Hepatocyte (in vitro differentiated cells): Measurements from ENCODE around the gene ROR1. TPM values are rescaled to one million over a fixed set of nuclear protein-coding genes. Genes with fewer than 3 reads are reported as not detected.

ENCODE experiments used
- DNase-seq: peaks from one replicate; pipeline ENCODE4 v3.0.0-alpha.2; 2016; ENCODE audit warnings: low spot score
- H2AFZ ChIP-seq: fragments of 200-600 bp; sonication (generic); 2 replicates; pipeline ENCODE4 v1.6.0; 2016; ENCODE audit warnings: antibody characterized with exemption, mild to moderate bottlenecking
- H3K27ac ChIP-seq: fragments of 200-600 bp; sonication (generic); 2 replicates; pipeline ENCODE4 v1.5.1; 2016; ENCODE audit warnings: mild to moderate bottlenecking
- H3K27me3 ChIP-seq: fragments of 200-600 bp; sonication (generic); 2 replicates; pipeline ENCODE4 v1.6.1; 2016
- H3K36me3 ChIP-seq: fragments of 200-600 bp; sonication (generic); replicated peaks from 2 replicates; pipeline ENCODE4 v1.5.1; 2016; ENCODE audit warnings: low read depth; ENCODE audit not compliant: insufficient read depth
- H3K4me1 ChIP-seq: fragments of 200-600 bp; sonication (generic); 2 replicates; pipeline ENCODE4 v1.5.1; 2016; ENCODE audit warnings: mild to moderate bottlenecking, moderate library complexity; ENCODE audit not compliant: insufficient read depth
- H3K4me2 ChIP-seq: fragments of 200-600 bp; sonication (generic); 2 replicates; pipeline ENCODE4 v1.6.0; 2016
- H3K4me3 ChIP-seq: fragments of 200-600 bp; sonication (generic); 2 replicates; pipeline ENCODE4 v1.5.1; 2016; ENCODE audit warnings: mild to moderate bottlenecking
- H3K79me2 ChIP-seq: fragments of 200-600 bp; sonication (generic); 2 replicates; pipeline ENCODE4 v1.6.0; 2017; ENCODE audit warnings: mild to moderate bottlenecking
- H3K9me2 ChIP-seq: fragments of 200-600 bp; sonication (generic); replicated peaks from 2 replicates; pipeline ENCODE4 v1.6.0; 2017; ENCODE audit warnings: mild to moderate bottlenecking; ENCODE audit not compliant: insufficient read depth
- H3K9me3 ChIP-seq: fragments of 200-600 bp; sonication (generic); 2 replicates; pipeline ENCODE4 v1.5.1; 2016; ENCODE audit warnings: low read depth, mild to moderate bottlenecking
- H4K20me1 ChIP-seq: fragments of 200-600 bp; sonication (generic); 2 replicates; pipeline ENCODE4 v1.6.0; 2016; ENCODE audit warnings: mild to moderate bottlenecking; ENCODE audit not compliant: insufficient read depth, poor library complexity, severe bottlenecking
- EZH2 ChIP-seq: fragments of 200-600 bp; sonication (generic); IDR thresholded peaks from 2 replicates; pipeline ENCODE4 v1.6.1; 2016; ENCODE audit warnings: antibody characterized with exemption, mild to moderate bottlenecking, borderline replicate concordance
- EZH2phosphoT487 ChIP-seq: fragments of 200-600 bp; sonication (generic); IDR thresholded peaks from one replicate; pipeline ENCODE4 v1.6.1; 2018; ENCODE audit warnings: antibody characterized with exemption, mild to moderate bottlenecking, low read depth, moderate library complexity; ENCODE audit not compliant: unreplicated experiment, severe bottlenecking
- WGBS: methylation state at CpG from one replicate; pipeline ENCODE4 v1.1.6; 2016; ENCODE audit warnings: low lambda C conversion rate; ENCODE audit errors: missing lambda C conversion rate; 5-methylcytosine and 5-hydroxymethylcytosine counted together
- polyA plus RNA-seq: library from polyadenylated mRNA; unstranded; fragments of >200 nt; fragmentation: Nextera tagmentation; extraction: Ambion mirVana; gene quantifications from 2 replicates; pipeline ENCODE4 v1.2.1, GENCODE V29; 2016
- total RNA-seq: library from RNA; depleted of rRNA; stranded (reverse); fragments of >200 nt; gene quantifications from 2 replicates; pipeline ENCODE4 v1.2.3, GENCODE V29; 2014
- TF ChIP-seq, protein P1 (sequence below): fragments of 200-600 bp; sonication (generic); IDR thresholded peaks from 2 replicates; pipeline ENCODE4 v1.5.1; 2016; ENCODE audit warnings: antibody characterized with exemption, mild to moderate bottlenecking; ENCODE audit not compliant: poor library complexity

ROR1 gene
- total and polyA plus RNA-seq, 2 experiments from 2014 or later = 16.4 to 27.7 TPM

DNA sequence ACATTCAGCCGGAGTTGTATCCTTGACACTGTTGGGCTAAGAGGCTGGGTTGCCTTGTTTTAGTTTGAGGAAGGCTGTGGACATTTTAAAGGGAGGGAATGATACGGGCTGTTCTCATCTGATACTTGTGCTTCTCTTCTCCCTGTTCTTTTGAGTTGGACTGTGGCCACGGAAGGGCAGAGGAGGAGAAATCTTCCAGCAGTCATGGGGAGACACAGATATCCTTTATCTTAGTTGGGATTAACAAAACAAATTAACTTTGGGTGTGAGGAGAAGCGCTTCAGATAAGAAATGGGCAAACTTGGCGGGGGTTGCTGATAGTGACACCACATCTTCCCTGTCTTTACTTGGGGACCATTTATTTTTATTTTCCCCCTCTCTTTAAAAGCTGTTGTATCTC, 138.8 kb downstream of the ROR1 start:
- Histone ChIP-seq H3K27me3 (no peaks in the 10 kb centered on the region), H2AFZ (no peak overlapping the region), H3K9me3 (no peaks in the 10 kb centered on the region), H3K9me2 (no peaks in the 10 kb centered on the region), H4K20me1 (no peaks in the 10 kb centered on the region), H3K79me2 (peaks cover 38% of the 10 kb centered on the region), H3K4me1 (peaks cover 43% of the 10 kb centered on the region), H3K4me3 (no peak overlapping the region), H3K36me3 (no peaks in the 10 kb centered on the region), H3K27ac (no peak overlapping the region), H3K4me2 (peak overlapping the region; percentile 30)
- TF ChIP-seq, protein P1, sequence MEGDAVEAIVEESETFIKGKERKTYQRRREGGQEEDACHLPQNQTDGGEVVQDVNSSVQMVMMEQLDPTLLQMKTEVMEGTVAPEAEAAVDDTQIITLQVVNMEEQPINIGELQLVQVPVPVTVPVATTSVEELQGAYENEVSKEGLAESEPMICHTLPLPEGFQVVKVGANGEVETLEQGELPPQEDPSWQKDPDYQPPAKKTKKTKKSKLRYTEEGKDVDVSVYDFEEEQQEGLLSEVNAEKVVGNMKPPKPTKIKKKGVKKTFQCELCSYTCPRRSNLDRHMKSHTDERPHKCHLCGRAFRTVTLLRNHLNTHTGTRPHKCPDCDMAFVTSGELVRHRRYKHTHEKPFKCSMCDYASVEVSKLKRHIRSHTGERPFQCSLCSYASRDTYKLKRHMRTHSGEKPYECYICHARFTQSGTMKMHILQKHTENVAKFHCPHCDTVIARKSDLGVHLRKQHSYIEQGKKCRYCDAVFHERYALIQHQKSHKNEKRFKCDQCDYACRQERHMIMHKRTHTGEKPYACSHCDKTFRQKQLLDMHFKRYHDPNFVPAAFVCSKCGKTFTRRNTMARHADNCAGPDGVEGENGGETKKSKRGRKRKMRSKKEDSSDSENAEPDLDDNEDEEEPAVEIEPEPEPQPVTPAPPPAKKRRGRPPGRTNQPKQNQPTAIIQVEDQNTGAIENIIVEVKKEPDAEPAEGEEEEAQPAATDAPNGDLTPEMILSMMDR = no peak
- TF ChIP-seq EZH2 = no peak
- TF ChIP-seq EZH2phosphoT487 = no peak
- 32% methylated on average over 5 of the region's 5 CpGs for WGBS
- no peak for DNase-seq

DNA sequence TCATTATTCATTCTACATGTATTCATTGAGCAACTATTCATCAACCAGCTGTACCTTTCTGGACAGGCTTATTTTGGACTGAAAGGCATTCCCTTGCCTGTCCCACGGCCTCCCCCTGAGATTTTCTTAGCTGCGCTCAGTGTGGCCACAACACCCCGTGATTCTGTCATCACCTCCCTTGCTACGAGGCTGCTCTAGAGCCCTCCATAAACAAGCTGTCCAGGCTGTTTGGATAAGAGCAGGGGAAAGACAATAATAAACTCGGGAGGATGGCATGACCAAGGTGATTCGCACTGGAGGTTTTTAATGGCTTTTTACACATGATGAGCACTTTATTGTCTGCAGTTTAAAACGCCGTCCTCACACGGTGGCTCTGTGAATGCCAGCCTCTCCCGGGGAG, 139.7 kb downstream of the ROR1 start:
- H4K20me1 ChIP-seq = no peaks in the 10 kb centered on the region
- WGBS = 27% methylated on average over 10 of the region's 10 CpGs
- TF ChIP-seq EZH2phosphoT487 = no peak
- TF ChIP-seq, protein P1 = no peak
- no peak for TF ChIP-seq EZH2

DNA sequence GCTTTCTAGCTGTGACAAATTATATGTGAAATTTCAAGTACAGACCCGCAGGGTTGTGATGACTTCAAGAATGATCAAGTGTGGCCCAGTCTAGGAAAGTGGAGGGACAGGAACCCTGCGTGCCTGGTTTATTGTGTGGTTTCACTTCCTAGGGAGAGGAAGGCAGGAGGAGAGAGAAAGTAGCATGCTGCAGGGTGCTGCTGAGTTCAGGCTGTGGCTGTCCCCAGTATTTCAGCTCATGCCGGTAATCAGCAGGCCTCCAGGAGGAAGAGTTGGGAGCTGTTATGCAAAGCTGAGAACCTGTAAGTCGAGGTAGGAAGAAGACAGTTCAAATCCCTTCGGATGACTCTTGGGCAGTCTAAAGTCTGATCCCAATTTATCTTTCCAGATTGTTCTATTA, 140.4 kb downstream of the ROR1 start:
- Histone ChIP-seq H3K4me2 (peak overlapping the region; percentile 30), H3K4me1 (peaks cover 51% of the 10 kb centered on the region), H3K79me2 (peaks cover 36% of the 10 kb centered on the region), H2AFZ (no peak overlapping the region), H3K9me3 (no peaks in the 10 kb centered on the region), H3K4me3 (no peak overlapping the region), H4K20me1 (no peaks in the 10 kb centered on the region), H3K36me3 (no peaks in the 10 kb centered on the region), H3K9me2 (no peaks in the 10 kb centered on the region), H3K27ac (no peak overlapping the region), H3K27me3 (no peaks in the 10 kb centered on the region)
- DNase-seq = no peak
- TF ChIP-seq EZH2 (no peak), EZH2phosphoT487 (no peak)
- WGBS = 58% methylated on average over 5 of the region's 5 CpGs

More for the DNA sequence above, 139.7 kb downstream of the ROR1 start:
- DNase-seq = no peak
- no peaks in the 10 kb centered on the region for H3K9me3 ChIP-seq
- H3K27me3 ChIP-seq = no peaks in the 10 kb centered on the region
- no peaks in the 10 kb centered on the region for H3K36me3 ChIP-seq
- H3K27ac ChIP-seq = no peak overlapping the region
- no peaks in the 10 kb centered on the region for H3K9me2 ChIP-seq
- H2AFZ ChIP-seq = no peak overlapping the region
- peak overlapping the region; percentile 30 for H3K4me2 ChIP-seq
- H3K4me3 ChIP-seq = no peak overlapping the region
- H3K4me1 ChIP-seq = peaks cover 45% of the 10 kb centered on the region
- peaks cover 36% of the 10 kb centered on the region for H3K79me2 ChIP-seq

DNA sequence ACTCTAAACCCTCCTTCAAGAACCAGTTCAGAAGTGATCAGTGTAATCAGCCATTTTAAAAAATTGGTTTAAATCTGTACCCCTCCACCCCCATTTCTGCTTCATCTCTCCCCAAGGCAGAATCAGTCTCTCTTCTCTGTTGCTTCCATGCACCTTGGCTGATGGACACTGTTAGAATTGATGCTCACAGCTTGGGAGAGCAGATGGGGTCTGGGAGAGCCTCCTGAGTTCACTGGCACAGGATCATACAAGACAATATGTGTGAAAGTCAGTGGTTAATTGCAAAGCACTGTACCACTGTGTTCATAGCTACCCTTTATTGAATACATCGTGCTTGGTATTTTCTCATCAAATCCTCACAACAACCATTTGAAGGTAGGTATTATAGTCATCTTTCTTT, 140.9 kb downstream of the ROR1 start:
- TF ChIP-seq, protein P1 = no peak
- TF ChIP-seq EZH2phosphoT487 (no peak), EZH2 (no peak)
- no peaks in the 10 kb centered on the region for H3K27me3 ChIP-seq
- H3K4me3 ChIP-seq = no peak overlapping the region
- peak overlapping the region; percentile 30 for H3K4me2 ChIP-seq
- no peaks in the 10 kb centered on the region for H4K20me1 ChIP-seq
- DNase-seq = no peak
- H3K9me3 ChIP-seq = no peaks in the 10 kb centered on the region
- no peak overlapping the region for H3K27ac ChIP-seq
- H3K9me2 ChIP-seq = no peaks in the 10 kb centered on the region
- WGBS = 92% methylated on average over 1 of the region's 1 CpG
- H2AFZ ChIP-seq = no peak overlapping the region
- H3K4me1 ChIP-seq = peaks cover 55% of the 10 kb centered on the region
- peaks cover 40% of the 10 kb centered on the region for H3K79me2 ChIP-seq
- no peaks in the 10 kb centered on the region for H3K36me3 ChIP-seq
